Ramos (cell line): Measurements from ENCODE around the gene TSEN54.
"Not testable (repeated sequence)": the region's sequence is repeated elsewhere in the genome, so short reads cannot be mapped to it uniquely, and the experiment has no call there.

Source experiments
- in situ Hi-C: fragments of 300-500 bp; cut with MboI; formaldehyde crosslinking; loops from one replicate; pipeline ENCODE4 v1.14.3; 2022; ENCODE audit warnings: low sequenced_read_pairs; ENCODE audit not compliant: unreplicated experiment

The TSEN54 gene

DNA sequence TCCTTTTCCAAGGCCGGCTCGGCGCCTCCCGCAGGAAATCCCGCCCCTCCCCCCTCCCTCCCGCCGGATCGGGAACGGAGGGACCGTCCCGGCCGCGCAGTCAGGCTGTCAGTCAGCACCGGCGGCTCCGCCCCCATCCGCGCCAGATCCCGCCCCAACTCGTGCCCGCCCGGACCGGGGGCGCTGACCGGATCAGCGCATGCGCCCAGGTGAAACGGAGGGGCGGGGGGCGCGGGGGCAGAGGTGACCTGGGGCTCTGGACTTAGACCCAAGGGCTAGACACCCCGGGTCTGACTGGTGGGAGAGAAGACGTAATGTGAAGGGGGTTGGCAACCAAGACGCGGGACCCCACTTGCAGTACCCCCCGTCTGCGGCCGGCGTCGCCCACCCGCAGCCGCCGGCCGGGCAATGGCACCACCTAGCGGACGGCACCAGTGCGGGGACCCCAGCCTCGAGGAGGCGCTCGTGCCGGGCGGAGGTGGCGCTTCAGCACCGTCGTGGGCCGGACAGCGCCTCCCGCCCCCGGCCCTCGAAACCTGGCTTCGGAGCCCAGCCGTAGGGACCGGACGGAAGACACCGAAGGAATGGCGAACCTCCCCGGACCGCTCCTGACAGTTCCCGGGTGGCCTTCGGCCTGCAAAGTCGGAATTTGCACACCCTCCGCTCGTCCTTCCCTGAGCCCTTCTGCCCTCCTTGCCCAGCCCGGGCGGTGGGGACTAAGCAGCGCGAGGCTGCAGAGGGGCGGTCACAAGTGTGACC, 653 bp upstream of the TSEN54 start, which contains the start of gene CASKIN2:
TSS of gene CASKIN2 (minus strand) at position 42 of the 759 bp plus-strand sequence. CDS start 1,733 bp downstream, outside the sequence.
- in situ Hi-C loops = no loop called here

DNA sequence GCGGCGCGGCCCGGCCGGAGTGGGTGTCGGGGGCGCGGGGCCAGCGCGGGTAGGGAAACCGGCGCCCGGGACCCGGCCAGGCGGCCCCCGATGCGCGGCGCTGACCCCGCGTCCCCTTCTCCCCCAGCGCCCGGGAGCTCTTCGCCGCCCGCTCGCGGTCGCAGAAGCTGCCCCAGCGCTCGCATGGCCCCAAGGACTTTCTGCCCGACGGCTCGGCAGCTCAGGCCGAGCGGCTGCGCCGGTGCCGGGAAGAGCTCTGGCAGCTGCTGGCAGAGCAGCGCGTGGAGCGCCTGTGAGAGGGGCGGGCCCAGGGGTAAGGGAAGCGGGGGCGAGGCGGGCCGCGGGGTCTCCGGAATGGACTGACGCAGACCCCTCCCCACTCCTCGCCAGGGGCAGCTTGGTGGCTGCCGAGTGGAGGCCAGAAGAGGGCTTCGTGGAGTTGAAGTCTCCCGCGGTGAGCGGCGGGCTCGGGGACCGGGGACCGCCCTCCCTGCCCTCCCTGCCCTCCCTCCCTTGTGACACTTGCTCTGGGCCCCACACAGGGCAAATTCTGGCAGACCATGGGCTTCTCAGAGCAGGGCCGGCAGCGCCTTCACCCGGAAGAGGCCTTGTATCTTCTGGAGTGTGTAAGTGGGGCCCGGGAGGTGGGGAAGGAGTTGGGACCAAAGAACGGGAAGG, 430 bp downstream of the TSEN54 start:
- in situ Hi-C loops = no loop called here

DNA sequence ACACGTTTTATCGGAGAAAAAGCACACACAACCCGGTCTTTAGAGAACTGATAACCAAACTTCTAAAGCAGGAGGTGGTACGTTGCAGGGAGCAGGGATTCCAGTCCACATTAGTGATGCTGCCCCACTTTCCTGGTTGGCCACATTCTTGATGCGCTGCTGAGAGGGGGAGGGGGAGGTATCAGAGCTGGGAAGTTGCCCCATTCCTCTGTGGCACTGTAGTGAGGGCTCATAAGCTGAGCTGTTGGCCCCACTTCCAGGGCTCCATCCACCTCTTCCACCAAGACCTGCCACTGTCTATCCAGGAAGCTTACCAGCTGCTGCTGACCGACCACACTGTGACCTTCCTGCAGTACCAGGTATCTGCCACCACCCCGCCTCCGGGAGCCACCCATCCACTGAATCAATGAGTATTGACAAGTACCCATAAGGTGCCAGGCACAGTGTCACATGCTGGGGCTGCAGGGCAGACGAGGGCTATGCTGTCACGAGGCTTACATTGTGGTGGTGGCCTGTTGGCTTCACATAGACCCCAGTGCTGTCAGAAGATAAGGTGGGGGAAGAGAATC, 1.1 kb downstream of the TSEN54 start:
- in situ Hi-C loops = no loop called here

DNA sequence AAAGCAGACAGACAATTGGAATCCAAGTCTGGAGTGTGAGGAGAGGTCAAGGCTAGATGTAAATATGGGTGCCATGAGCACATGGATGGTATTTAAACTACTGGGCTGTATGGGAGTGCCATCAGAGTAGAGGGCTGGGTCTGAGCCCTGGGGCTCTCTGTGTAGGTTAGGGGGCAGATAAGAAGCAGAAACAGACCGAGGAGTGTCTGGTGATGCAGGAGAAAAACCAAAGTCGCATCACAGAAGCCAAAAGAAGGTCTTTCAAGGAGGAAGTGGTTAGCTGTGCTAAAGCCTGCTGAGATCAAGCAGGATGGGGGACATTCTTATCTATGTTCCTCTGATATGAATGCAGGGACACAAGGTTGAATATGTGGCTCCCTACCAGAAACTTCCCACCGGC, 1.9 kb downstream of the TSEN54 start:
- in situ Hi-C loops = no loop called here

DNA sequence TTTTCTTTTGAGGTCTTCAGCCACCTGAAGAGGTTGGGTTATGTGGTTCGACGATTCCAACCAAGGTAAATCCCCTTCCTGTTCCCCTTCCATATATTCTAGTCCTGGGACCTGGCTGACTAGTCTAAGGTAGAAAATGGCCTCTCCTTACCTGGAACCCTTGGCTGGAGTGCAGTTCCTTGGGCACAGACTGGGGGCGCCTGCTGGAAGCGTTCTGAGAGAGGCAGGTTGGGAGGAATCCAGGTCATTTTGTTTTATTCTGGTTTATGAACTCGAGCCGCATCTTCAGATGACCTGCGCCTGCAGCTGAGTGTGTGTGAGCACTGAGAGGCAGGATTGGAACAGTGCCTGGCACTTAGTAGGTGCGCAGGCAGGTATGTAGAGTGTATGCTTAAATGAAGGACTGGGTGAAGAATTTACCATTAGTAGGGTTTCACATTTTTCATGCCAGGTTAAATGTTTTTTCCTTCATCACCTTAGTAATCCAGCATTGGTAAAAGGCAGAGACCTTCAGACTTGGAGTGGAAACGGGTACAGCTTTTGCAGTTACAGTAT, 2.7 kb downstream of the TSEN54 start:
- in situ Hi-C loops = no loop called here

DNA sequence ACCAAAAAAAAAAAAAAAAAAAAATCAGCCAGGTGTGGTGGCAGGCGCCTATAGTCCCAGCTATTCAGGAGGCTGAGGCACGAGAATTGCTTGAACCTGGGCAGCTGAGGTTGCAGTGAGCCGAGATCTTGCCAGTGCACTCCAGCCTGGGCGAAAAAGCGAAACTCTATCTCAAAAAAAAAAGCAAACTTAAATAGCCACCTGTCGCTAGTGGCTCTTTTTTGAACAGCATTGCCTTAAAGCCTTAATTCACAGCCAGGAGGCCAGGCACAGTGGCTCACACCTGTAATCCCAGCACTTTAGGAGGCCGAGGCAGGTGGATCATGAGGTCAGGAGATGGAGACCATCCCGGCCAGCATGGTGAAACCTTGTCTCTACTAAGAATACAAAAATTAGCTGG, 4.1 kb downstream of the TSEN54 start:
- in situ Hi-C loops = not testable (repeated sequence)

DNA sequence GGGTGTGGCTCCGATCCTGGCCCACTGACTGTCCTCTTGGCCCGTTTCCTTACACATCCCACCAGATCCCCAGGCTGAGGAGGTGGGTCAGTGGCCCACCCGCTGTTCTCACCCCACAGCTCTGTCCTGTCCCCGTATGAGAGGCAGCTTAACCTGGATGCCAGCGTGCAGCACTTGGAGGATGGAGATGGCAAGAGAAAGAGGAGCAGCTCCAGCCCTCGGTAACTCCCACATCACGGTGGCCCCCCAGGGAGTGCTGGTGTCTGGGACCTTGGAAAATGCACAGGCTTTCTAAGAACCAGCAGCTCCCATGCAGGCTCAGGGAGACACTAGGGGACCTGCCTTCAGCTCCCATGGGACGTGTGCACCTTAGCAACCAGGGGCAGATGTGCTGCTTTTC, 5.0 kb downstream of the TSEN54 start:
- in situ Hi-C loops = no loop called here

GRCh38 chr17:75521951-75522727, 5.8 kb downstream of the TSEN54 start:
- in situ Hi-C loops = no loop called here

GRCh38 chr17:75523647-75524046, 7.3 kb downstream of the TSEN54 start:
- in situ Hi-C loops = no loop called here

GRCh38 chr17:75524269-75524969, 8.1 kb downstream of the TSEN54 start:
- in situ Hi-C loops = no loop called here

DNA sequence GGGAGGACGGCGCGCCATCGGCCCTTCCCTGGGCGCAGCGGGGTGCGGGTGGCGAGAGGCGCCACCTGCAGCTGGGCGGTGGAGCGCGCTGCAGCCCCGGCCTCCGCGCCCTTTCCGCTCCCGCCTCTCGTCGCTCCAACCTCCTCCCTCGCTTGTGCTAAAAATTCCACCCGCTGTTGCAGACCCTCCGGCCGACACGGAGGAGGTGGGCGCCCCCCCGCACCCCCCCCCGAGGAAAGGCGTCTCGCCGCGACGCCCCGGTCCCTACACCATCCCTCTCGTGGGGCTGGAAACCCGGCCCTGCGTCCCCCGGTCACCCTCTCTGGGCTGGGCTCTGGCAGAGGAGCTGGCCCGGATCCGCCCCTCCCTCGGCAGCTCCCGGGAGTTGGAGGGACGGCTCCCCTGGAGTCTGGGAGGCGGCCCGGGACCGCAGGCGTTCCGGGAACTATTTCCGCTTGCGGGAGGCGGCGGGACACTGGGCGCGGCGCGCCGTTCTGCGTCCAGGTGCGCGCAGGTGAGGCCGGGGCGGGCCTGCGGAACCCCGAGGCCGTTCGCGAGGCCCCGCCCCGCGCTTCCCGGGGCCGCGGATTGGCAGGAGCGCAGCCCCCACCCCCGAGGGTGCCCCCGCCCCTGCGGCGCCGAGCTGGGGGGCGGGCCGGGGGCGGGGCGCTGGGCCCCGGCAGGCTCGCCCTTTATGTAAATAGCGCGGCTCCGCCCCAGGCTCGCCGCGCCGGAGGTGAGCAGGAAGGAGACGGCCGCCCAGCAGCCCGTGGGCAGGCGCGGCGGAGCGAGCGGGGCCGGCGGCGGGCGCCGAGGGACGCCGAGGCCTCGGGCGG, 8.9 kb downstream of the TSEN54 start, which contains the start of gene LLGL2:
TSS of gene LLGL2 (plus strand) at position 728 of the 836 bp plus-strand sequence. CDS start 17,730 bp downstream, outside the sequence.
- in situ Hi-C loops = no loop called here

DNA sequence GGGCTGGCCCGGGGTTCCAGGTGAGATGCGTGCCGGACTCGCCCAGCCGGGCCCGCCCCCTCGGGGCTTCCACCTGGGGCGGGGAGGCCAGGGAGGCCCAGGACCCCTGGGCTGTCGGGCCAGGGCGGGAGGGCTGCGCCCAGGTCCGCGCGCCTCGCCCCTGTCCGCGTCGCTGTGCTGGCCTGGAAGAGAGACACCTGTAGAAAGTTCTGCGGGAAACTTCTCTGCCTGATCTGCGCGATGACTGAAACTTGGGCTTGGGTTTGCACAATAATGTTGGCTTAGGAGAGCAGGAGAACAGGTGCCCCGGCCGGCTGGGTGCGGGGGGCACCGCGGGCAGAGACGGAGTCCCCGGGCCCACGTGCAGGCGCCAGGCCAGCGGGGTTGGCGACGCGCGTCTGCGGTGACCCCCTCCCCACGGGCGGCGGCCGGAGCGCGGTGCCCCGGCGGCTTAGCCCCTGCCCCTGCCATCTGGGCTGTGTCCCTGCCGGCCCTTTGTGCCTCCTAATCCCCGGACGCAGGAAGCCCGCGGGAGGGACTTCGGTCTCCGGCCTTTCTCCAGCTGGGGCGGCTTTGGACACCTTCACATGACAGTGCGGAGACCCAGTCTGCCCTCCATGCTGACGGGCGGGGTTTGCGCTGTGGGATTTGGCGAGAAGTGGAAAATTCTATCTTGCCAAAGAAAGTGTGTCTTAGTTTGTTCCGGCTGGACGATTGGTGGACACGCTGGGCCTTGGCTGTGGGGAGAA, 9.7 kb downstream of the TSEN54 start:
- in situ Hi-C loops = no loop called here

DNA sequence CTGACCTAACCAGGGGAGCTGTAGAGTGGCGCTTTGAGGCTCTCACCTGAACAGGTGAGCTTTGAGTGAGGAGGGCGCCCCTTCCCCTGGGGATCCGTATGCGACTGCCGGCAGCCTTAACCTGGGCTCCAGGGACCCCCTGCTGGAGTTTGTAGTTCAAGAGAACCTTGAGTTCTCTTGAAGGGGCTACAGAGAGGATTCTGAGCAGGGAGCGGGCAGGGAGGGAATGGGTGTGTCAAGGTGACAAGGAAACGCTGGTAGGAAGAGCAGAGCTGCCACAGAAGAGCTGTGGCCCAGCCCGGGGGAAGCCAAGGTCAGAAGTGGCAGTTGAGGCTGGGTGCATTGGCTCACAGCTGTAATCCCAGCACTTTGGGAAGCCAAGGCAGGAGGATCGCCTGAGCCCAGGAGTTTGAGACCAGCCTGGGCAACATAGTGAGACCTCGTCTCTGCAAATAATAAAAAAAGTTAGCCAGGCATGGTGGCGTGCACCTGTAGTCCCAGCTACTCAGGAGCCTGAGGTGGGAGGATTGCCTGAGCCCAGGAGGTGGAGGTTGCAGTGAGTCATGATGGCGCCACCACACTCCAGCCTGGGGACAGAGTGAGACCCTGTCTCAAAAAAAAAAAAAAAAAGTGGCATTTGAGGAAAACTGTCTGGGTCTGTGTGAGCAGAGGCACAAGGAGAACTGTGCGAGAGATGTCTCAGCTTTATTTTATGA, 10.4 kb downstream of the TSEN54 start:
- in situ Hi-C loops = no loop called here

DNA sequence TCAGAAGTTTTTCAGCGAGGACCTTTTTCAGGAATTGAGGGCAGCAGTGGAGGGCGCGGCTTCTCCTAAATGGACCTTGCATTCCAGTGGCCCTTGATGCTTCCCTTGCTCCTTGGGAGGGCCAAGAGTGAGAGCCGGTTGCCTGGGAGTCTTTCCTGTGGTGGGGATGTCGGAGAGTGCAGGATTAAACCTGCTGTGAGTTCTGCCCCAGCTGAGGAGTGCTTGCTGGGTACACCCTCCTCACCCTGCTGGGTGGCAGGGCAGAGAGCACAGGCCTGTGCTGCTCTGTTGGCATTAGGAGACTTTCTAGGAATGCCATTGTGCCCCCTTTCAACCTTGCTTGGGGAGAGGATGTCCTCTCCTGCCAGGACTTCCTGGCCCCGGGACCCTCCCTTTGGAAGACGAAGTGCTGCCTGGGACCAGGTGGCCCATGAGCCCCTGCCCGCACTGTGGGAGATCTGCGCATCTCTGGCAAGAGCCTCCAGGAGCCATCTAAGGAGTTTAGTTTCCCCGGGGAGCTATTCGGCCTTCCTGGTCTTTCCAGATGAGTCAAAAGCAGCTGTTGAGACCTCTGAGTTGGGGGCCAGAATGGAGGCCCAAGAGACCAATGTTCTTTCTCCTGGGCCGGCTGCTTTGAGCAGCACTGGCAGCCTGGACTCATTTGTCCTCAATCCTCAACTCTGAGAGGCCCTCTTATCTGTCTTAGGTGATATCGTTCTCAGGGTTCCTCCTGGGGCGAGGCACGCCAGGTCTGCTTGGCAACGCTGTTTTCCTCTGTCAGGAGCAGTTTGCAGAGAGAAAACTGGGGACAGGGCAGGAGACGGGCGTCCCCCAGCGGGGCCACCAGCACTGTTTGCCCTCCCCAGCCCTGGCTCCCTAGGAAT, 14.8 kb downstream of the TSEN54 start:
- in situ Hi-C loops = no loop called here

DNA sequence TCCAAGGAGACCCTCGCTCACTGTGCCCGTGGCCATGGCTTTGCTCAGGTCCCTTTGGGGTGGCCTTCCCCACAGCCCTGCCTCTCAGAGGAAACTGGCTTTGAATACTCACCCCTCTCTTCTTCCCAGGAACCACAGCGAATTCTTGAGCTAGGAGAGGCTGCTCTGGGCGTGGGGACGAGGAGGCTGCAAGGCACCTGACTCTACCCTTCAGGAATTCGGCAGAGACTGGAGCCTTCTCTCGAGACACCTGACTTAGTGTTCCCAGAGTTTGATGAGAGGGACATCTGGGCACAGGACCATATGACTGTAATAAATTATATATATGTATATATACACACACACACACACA, 15.4 kb downstream of the TSEN54 start:
- in situ Hi-C loops = no loop called here

DNA sequence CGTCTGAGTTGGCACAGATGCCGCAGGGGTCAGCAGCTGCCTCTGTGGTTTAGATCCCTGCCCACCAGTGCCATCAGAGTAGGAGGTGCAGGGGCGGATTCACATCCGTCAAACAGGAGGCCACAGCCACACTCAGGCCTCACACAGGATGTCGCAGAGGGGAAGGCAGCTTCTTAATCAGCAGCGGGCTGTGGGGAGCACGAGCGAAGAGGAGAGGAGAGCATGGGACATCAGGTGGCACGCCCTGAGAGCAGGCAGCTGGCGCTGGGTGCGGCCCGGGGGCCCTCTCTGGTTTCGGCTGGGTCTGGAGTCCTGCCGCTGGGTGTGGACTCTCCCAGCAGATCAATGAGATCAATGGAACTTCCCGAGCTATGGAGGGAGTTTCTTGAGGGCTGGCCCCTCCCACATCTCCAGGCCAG, 18.8 kb downstream of the TSEN54 start:
- in situ Hi-C loops = no loop called here

- in situ Hi-C loops = no loop called here
Observed at GRCh38 chr17:75535871-75536270, 19.5 kb downstream of the TSEN54 start.
